LoVo (cell line): ENCODE measurements around the gene ERICH2.

Experiments used
- DNase-seq: peaks from one replicate; pipeline ENCODE4 v3.0.0-alpha.2; 2016; ENCODE audit warnings: low spot score

Gene ERICH2

DNA sequence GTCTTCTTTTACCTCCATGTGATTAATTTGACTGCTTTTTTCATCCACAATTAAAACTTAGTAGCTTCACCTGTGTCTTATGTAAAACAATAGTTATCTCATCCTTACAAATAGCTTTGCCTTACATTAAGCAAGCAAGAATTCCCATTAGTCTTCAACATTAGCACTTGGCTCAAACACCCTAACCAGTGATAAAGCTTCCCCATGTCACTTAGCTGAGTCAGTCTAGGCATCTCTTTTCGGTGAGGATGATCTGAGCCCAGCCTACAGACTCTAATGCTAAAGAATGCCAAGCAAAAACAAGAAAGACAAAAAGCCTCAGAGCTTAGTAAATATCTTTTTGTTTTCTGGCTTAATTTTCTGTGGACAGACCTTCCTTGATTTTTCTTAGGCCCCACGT is 72.6 kb downstream of the ERICH2 start:
- DNase-seq, result no peak

- DNase-seq, result peak; percentile 45
Measured at GRCh38 chr2:170843656-170844055, 73.5 kb downstream of the ERICH2 start.

- DNase-seq, result no peak
Measured at GRCh38 chr2:170845343-170845742, 75.2 kb downstream of the ERICH2 start.

- DNase-seq, result no peak
Measured at GRCh38 chr2:170846314-170846713, 76.1 kb downstream of the ERICH2 start.

GRCh38 chr2:170847716-170848115 is 77.5 kb downstream of the ERICH2 start:
- DNase-seq, result no peak
